Measurements from ENCODE around the gene NEK4. TPM values are rescaled to one million over a fixed set of nuclear protein-coding genes. Genes with fewer than 3 reads are reported as not detected.

Gene NEK4
- total RNA-seq, 2 donors from 2014 or later, result 10.1 to 73.2 TPM

DNA sequence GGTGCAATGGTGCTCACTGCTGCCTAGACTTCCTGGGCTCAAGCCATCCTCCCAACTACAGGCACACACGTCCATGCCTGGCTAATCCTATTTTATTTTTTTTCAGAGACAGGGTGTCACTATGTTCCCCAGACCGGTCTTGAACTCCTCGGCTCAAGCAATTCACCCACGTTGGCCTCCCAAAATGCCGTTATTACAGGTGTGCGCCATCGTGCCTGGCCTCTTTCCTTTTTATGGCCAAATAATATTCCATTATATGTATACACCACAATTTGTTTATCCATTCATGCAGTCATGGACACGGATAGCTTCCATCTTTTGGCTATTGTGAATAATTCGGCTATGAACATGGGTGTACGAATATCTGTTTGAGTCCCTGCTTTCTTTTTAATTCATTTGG is 962 bp upstream of the NEK4 start:
- TF ChIP-seq, protein P1, sequence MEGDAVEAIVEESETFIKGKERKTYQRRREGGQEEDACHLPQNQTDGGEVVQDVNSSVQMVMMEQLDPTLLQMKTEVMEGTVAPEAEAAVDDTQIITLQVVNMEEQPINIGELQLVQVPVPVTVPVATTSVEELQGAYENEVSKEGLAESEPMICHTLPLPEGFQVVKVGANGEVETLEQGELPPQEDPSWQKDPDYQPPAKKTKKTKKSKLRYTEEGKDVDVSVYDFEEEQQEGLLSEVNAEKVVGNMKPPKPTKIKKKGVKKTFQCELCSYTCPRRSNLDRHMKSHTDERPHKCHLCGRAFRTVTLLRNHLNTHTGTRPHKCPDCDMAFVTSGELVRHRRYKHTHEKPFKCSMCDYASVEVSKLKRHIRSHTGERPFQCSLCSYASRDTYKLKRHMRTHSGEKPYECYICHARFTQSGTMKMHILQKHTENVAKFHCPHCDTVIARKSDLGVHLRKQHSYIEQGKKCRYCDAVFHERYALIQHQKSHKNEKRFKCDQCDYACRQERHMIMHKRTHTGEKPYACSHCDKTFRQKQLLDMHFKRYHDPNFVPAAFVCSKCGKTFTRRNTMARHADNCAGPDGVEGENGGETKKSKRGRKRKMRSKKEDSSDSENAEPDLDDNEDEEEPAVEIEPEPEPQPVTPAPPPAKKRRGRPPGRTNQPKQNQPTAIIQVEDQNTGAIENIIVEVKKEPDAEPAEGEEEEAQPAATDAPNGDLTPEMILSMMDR (IDR thresholded peaks at IDR 0.05), result no peak
- TF ChIP-seq POLR2A (IDR thresholded peaks at IDR 0.05), result no peak
- DNase-seq (no peak), ATAC-seq (no peak)
- peaks cover 0 to 2% of the 10 kb centered on the region in 2 donors for H3K36me3 ChIP-seq (replicated peaks in 1 of 2; ENCODE audit: insufficient read depth in 1 of 2, low read depth in 2 of 2)
- intact Hi-C loops (cut with DNase I), result no loop called here
- no peaks in the 10 kb centered on the region for H3K27me3 ChIP-seq
- H3K9me3 ChIP-seq, result no peaks in the 10 kb centered on the region
- H3K27ac ChIP-seq, result peak overlapping the region in 2 of 4 donors; percentile 83 to 86
- H3K4me1 ChIP-seq, result peaks cover 27% of the 10 kb centered on the region
- WGBS, 2 donors, result 80 to 89% methylated on average over 10 of the region's 10 CpGs
- no peak overlapping the region for H3K4me3 ChIP-seq

DNA sequence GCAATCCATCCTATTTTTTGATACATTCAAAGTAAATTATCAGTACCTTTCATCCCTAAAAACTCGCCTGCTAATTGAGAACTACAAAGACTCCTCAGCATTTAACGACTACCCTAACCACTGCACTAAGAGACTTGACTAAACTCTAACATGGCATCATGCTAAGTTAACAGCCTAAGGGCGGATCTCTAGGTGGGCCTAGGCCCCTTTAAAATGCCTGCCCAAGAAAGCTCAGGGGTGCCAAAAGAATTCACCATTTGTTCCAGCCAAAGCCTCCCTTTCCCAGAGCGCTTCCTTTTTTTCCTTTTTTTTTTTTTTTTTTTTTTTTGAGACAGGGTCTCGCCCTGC is 568 bp upstream of the NEK4 start:
- ATAC-seq, result peak; percentile 12

DNA sequence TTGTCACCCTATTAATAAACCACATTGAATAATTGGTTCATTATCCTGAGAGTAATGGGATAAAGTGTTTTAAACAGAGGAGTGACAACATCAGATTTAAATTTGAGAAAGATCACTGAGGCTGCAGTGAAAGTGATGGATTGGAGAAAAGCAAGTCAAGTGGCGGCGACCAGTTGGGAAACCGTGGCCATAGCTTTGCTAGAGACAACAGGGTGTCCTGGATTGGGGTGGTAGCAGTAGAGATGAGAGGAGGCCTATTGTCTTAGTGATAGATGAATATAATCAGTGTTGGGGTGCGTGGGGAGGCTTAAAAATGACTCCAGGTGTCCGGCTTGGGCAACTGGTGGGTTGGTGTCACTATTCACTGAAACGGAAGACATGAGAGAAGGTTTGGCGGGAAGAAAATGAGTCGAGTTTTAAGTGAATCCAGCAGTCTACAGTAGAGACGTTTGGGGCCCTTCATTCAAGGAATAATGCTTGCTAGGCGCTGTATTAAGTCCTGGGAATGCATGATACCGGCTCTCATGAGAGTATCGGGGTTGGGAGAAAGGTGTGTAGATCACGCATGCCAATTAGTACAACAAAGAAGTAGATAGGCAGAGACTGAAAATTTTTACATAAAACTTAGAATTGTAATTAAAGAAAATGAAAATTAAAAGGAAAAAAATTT is 819 bp downstream of the NEK4 start:
- Histone ChIP-seq H3K4me3 (peak overlapping the region; percentile 76 to 92), H3K9me3 (no peaks in the 10 kb centered on the region), H3K27ac (peak overlapping the region in 3 of 4 donors; percentile 68 to 86 (median 83)), H3K36me3 (replicated peaks in 1 of 2; ENCODE audit: insufficient read depth in 1 of 2, low read depth in 2 of 2) (peaks cover 0 to 10% of the 10 kb centered on the region in 2 donors), H3K4me1 (peaks cover 17% of the 10 kb centered on the region), H3K27me3 (no peaks in the 10 kb centered on the region)
- ATAC-seq, result no peak
- no peak for TF ChIP-seq POLR2A (IDR thresholded peaks at IDR 0.05)
- TF ChIP-seq, protein P1 (IDR thresholded peaks at IDR 0.05), result no peak
- 14 to 16% methylated on average over 13 of the region's 13 CpGs for WGBS, 2 donors
- intact Hi-C loops (cut with DNase I), result no loop called here
- no peak for DNase-seq

More for the DNA sequence above, 568 bp upstream of the NEK4 start:
- no peak for DNase-seq
- Histone ChIP-seq H3K4me1 (peaks cover 27% of the 10 kb centered on the region), H3K4me3 (peak overlapping the region in 1 of 2 donors; percentile 92), H3K27ac (peak overlapping the region; percentile 55 to 86 (median 76)), H3K36me3 (replicated peaks in 1 of 2; ENCODE audit: insufficient read depth in 1 of 2, low read depth in 2 of 2) (peaks cover 0 to 4% of the 10 kb centered on the region in 2 donors), H3K27me3 (no peaks in the 10 kb centered on the region), H3K9me3 (no peaks in the 10 kb centered on the region)
- TF ChIP-seq POLR2A (IDR thresholded peaks at IDR 0.05), result no peak
- TF ChIP-seq, protein P1 (IDR thresholded peaks at IDR 0.05), result no peak
- 49 to 55% methylated on average over 5 of the region's 5 CpGs for WGBS, 2 donors
- intact Hi-C loops (cut with DNase I), result no loop called here

DNA sequence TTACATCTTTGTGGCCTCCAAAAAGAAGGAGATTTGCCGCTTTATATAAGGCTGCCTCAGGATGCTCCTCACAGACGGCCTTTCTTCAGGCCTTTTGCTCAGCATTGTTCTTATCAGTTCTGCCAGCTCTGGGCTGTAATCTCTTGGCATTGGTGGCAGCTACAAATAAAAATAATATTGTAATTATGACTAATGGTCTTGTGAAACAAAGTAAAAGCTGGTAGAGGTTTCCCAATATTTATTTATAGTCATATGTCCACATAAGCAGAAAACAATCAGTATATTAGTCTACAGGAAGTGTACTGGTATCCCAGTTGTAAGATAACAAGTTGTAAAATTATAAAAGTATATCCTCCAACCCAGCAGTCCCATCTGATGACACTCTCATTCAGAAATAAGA is 7.3 kb downstream of the NEK4 start:
- no peaks in the 10 kb centered on the region for H3K9me3 ChIP-seq
- H3K27ac ChIP-seq, result peak overlapping the region in 1 of 4 donors; percentile 34
- H3K4me3 ChIP-seq, result no peak overlapping the region
- no peaks in the 10 kb centered on the region for H3K27me3 ChIP-seq
- WGBS, 2 donors, result 59 to 74% methylated on average over 2 of the region's 2 CpGs
- ATAC-seq, result peak; percentile 53
- H3K36me3 ChIP-seq (replicated peaks in 1 of 2; ENCODE audit: insufficient read depth in 1 of 2, low read depth in 2 of 2), result peaks cover 0 to 16% of the 10 kb centered on the region in 2 donors
- no peak for TF ChIP-seq POLR2A (IDR thresholded peaks at IDR 0.05)
- TF ChIP-seq, protein P1 (IDR thresholded peaks at IDR 0.05), result no peak
- peaks cover 10% of the 10 kb centered on the region for H3K4me1 ChIP-seq
- intact Hi-C loops (cut with DNase I), result no loop called here
- DNase-seq, result peak in 1 of 4 donors; percentile 30

DNA sequence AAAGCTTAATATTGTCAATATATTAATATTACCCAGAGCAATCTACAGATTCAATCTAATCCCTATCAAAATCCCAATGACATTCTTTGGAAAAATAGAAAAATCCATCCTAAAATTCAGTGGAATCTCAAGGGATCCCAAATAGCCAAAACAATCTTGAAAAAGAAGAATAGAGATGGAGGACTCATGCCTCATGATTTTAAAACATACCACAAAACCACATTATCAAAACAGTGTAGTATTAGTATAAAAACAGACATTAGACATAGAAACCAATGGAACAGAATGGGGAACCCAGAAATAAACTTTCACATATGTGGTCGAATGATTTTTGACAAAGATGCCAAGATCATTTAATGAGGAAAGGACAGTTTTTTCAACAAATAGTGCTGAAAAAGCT is 14.6 kb downstream of the NEK4 start:
- Histone ChIP-seq H3K9me3 (no peaks in the 10 kb centered on the region), H3K4me3 (no peak overlapping the region), H3K36me3 (replicated peaks in 1 of 2; ENCODE audit: insufficient read depth in 1 of 2, low read depth in 2 of 2) (peaks cover 0 to 9% of the 10 kb centered on the region in 2 donors), H3K27ac (no peak overlapping the region), H3K4me1 (no peaks in the 10 kb centered on the region), H3K27me3 (no peaks in the 10 kb centered on the region)
- TF ChIP-seq, protein P1 (IDR thresholded peaks at IDR 0.05), result no peak
- TF ChIP-seq POLR2A (IDR thresholded peaks at IDR 0.05), result no peak
- intact Hi-C loops (cut with DNase I), result no loop called here
- WGBS, 2 donors, result 84 to 92% methylated on average over 1 of the region's 1 CpG
- ATAC-seq (no peak), DNase-seq (no peak)
